Right lobe of liver (tissue), 6 donors: ENCODE data around the gene C2orf81. TPM values are rescaled to one million over a fixed set of nuclear protein-coding genes. Genes with fewer than 3 reads are reported as not detected.

ENCODE experiments used
- ATAC-seq, 4 donors: fragments of 200-7000 bp; cut with Tn5 transposase; one replicate each; pipeline ENCODE4 v1.9.1; 2020; ENCODE audit warnings: mild to moderate bottlenecking in 4 of 4, moderate library complexity in 4 of 4
- DNase-seq, 3 donors: peaks; one replicate each; pipeline ENCODE4 v3.0.0-alpha.2; 2020
- H3K27ac ChIP-seq, 3 donors: fragments of 200-600 bp; one replicate each; pipeline ENCODE4 v1.8.0; 2022
- H3K27me3 ChIP-seq, 2 donors: fragments of 200-600 bp; one replicate each; pipeline ENCODE4 v1.8.0; 2022
- H3K36me3 ChIP-seq, 4 donors: fragments of 200-600 bp; sonication (generic) in 1 of 4; one replicate each; pipeline versions ENCODE4 v1.5.1 to v1.8.0; 2017 to 2022; ENCODE audit warnings: control low read depth in 1 of 4
- H3K4me1 ChIP-seq, 4 donors: fragments of 200-600 bp; sonication (generic) in 1 of 4; one replicate each; pipeline versions ENCODE4 v1.5.1 to v1.8.0; 2017 to 2022; ENCODE audit warnings: control low read depth in 1 of 4
- H3K4me3 ChIP-seq, 3 donors: fragments of 200-600 bp; one replicate each; pipeline ENCODE4 v1.8.0; 2022
- H3K9me3 ChIP-seq, 4 donors: fragments of 200-600 bp; sonication (generic) in 1 of 4; one replicate each; pipeline versions ENCODE4 v1.5.1 to v1.8.0; 2017 to 2022; ENCODE audit warnings: control low read depth in 1 of 4
- POLR2A ChIP-seq: fragments of 450-650 bp; IDR thresholded peaks from one replicate; pipeline ENCODE4 v1.6.1; 2017; ENCODE audit warnings: antibody characterized with exemption, mild to moderate bottlenecking
- WGBS: methylation state at CpG from one replicate; pipeline ENCODE4 v1.1.6; 2018; ENCODE audit warnings: low coverage, low lambda C conversion rate; ENCODE audit not compliant: insufficient coverage; ENCODE audit errors: missing lambda C conversion rate; 5-methylcytosine and 5-hydroxymethylcytosine counted together
- intact Hi-C, 2 donors: fragments of 100-400 bp; cut with DNase I; formaldehyde crosslinking; loops; one replicate each; pipeline versions ENCODE4 v1.11.2 to v1.14.1; 2022
- total RNA-seq, 6 experiments: library from RNA; depleted of rRNA in 2 of 6; stranded (reverse); fragments of >200 nt in 2 of 6; fragmentation: NEBNext Ultra II Directional in 3 of 6; extraction: Animal tissue kit (Norgen Biotek cat#: 25700) in 3 of 6; gene quantifications; one replicate each; pipeline versions ENCODE4 v1.1.0 to v1.2.4, GENCODE V29; 2016 to 2023
- TF ChIP-seq, protein P1 (sequence below), 4 donors: fragments of 200-600 bp in 3 of 4; fragments of 450-650 bp in 1 of 4; IDR thresholded peaks; one replicate each; pipeline versions ENCODE4 v1.5.1 to v1.8.0; 2016 to 2022; ENCODE audit warnings: antibody characterized with exemption in 4 of 4, mild to moderate bottlenecking in 2 of 4
- donor health status: DM: no; HTN: yes; CAD: no.
- donor health status: DM: no; HTN: no; CAD: no.
- donor health status: DM: no; HTN: no; CAD: no.
- donor health status: DM: no; HTN: yes; CAD: no.
- donor health status: DM: no; HTN: yes; CAD: no.

C2orf81 gene
- total RNA-seq, 6 experiments from 2014 or later: 0.18 to 0.56 (median 0.31) TPM; not detected in 1

DNA sequence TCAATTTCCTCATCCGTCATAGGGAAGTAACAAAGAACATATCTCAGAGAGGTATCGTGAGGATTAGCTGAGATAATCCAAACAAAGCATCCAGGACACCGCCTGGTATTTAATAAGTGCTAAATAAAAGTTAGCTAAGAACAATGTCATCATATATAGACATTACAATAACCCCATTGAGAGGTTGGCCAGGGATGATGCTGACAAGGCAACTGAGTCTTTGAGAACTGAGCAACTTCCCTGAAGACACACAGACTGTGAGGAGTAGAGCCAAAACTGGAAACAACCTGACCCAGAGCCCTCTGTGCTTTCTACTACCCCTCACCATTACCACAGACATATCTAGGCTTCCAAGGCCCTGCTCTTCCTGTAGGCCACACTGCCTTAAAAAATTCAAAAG lies 39.7 kb downstream of the C2orf81 start:
- Histone ChIP-seq H3K4me3 (no peak overlapping the region), H3K4me1 (peaks cover 0 to 20% (median 7%) of the 10 kb centered on the region in 4 donors), H3K36me3 (peaks cover 3 to 6% (median 3%) of the 10 kb centered on the region in 4 donors), H3K27ac (no peak overlapping the region), H3K9me3 (no peaks in the 10 kb centered on the region), H3K27me3 (no peaks in the 10 kb centered on the region)
- ATAC-seq (no peak), DNase-seq (no peak)
- TF ChIP-seq, protein P1, sequence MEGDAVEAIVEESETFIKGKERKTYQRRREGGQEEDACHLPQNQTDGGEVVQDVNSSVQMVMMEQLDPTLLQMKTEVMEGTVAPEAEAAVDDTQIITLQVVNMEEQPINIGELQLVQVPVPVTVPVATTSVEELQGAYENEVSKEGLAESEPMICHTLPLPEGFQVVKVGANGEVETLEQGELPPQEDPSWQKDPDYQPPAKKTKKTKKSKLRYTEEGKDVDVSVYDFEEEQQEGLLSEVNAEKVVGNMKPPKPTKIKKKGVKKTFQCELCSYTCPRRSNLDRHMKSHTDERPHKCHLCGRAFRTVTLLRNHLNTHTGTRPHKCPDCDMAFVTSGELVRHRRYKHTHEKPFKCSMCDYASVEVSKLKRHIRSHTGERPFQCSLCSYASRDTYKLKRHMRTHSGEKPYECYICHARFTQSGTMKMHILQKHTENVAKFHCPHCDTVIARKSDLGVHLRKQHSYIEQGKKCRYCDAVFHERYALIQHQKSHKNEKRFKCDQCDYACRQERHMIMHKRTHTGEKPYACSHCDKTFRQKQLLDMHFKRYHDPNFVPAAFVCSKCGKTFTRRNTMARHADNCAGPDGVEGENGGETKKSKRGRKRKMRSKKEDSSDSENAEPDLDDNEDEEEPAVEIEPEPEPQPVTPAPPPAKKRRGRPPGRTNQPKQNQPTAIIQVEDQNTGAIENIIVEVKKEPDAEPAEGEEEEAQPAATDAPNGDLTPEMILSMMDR (IDR thresholded peaks at IDR 0.05): no peak
- TF ChIP-seq POLR2A: no peak
- intact Hi-C loops: loop anchor here in 1 of 2 donors (10.0 kb wide), 1 partner anchor 47 kb away; no protein-coding TSS in a partner anchor
- WGBS: 86% methylated on average over 3 of the region's 3 CpGs

DNA sequence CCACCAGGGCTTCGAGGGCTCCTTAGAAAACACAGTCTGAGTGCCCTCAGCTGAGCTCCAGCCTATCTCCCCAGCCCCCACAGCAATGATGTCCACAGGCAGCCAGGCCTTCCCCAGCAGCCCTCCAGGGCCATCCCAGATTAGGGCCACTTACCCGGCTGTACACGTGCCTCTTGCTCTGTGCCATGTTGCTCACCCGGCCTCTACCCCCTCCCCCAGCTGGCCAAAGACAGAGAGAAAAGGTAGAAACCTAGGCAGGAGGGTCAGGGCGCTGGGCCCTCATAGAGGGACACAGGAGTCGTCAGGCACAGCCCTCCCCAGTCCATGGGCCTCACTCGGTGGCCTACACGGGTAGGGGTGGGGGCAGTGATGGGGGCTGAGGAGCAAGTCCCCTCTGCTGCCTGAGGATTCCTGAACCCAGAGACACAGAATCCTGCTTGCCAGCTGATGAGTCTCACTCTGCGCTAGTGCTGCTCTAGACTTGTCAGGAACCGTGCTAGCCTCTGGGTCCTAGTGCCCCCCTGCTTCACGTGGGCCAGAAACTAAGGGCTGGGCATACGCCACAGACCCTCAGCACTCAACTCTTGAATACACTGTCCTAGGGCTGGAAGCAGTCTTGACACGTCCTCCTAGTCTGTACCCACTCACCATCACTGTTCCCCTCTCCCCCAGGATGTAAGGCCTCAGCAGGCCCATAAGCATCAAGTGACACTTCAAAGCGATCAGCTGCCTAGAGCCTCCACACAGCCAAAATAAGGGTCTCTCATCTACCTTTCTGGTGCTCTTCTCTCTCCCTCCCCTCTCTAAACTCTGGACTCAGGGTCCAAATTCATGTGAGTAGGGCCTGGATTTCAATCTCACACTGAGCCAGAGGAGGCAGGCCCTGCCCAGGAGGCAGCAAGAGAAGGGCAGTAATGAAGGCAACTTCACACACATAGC lies 41.3 kb downstream of the C2orf81 start, which contains the start of gene DCTN1:
Gene DCTN1, minus strand, starts transcription at position 461 of the 939 bp plus-strand sequence. Its CDS starts 274 bp downstream, at position 187.
- H3K4me1 ChIP-seq: peaks cover 0 to 20% (median 7%) of the 10 kb centered on the region in 4 donors
- no peak for TF ChIP-seq POLR2A
- TF ChIP-seq, protein P1 (IDR thresholded peaks at IDR 0.05): no peak
- intact Hi-C loops: loop anchor here in 1 of 2 donors (10.0 kb wide), 1 partner anchor 45 kb away; no protein-coding TSS in a partner anchor
- H3K36me3 ChIP-seq: peaks cover 3 to 6% (median 3%) of the 10 kb centered on the region in 4 donors
- ATAC-seq (peak in 2 of 4 donors; percentile 7 to 29), DNase-seq (no peak)
- 60% methylated on average over 3 of the region's 14 CpGs for WGBS
- no peaks in the 10 kb centered on the region for H3K27me3 ChIP-seq
- H3K4me3 ChIP-seq: no peak within 1 kb of the TSS
- H3K9me3 ChIP-seq: no peaks in the 10 kb centered on the region
- no peak within 1 kb of the TSS for H3K27ac ChIP-seq

DNA sequence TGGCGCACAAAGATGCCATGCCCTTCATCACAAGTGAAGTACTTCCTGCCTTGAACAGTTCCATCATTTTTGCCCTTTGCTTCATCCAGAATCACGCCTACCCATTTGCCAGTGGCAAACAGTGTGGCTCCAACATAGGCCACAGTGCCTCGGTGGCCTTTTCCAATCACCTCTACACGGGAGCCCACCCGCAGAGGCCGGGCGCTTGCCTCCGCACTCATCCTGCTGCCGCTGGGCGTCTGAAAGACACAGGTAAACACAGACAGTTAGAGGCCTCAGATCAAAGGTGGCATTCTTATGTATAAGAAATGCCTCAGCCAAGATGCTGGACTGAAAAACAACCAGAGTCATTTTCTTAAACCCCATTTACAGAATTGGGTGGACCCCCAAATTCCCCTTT lies 43.4 kb downstream of the C2orf81 start:
- Histone ChIP-seq H3K4me3 (no peak overlapping the region), H3K27me3 (no peaks in the 10 kb centered on the region), H3K4me1 (peaks cover 0 to 8% (median 0%) of the 10 kb centered on the region in 4 donors), H3K27ac (no peak overlapping the region), H3K9me3 (no peaks in the 10 kb centered on the region), H3K36me3 (peaks cover 3 to 6% (median 3%) of the 10 kb centered on the region in 4 donors)
- intact Hi-C loops: no loop called here
- DNase-seq (no peak), ATAC-seq (no peak)
- no peak for TF ChIP-seq POLR2A
- 92% methylated on average over 2 of the region's 10 CpGs for WGBS

DNA sequence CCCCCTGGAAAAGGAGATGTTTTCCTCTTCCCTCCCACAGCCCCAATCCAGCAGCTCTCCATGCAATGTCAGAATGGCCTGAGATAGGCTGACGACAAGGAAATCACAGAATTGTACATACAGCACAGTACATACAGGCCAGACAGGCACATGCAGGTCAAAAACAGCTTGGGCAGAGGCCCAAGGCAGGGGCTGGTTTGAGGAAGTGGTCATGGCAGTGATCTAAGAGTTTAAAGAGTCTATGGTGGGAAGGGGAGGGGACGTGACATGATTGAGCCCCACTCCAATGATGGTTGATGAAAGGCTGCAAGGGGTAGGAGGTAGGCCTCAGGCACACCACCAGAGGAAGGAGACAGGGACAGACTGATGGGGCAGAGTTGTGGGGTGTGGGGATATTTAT lies 45.6 kb downstream of the C2orf81 start:
- Histone ChIP-seq H3K9me3 (no peaks in the 10 kb centered on the region), H3K4me1 (peaks cover 0 to 8% (median 0%) of the 10 kb centered on the region in 4 donors), H3K27ac (no peak overlapping the region), H3K27me3 (no peaks in the 10 kb centered on the region), H3K4me3 (no peak overlapping the region), H3K36me3 (peaks cover 3 to 11% (median 4%) of the 10 kb centered on the region in 4 donors)
- DNase-seq (no peak), ATAC-seq (no peak)
- 86% methylated on average over 1 of the region's 2 CpGs for WGBS
- intact Hi-C loops: no loop called here
- no peak for TF ChIP-seq POLR2A
- TF ChIP-seq, protein P1 (IDR thresholded peaks at IDR 0.05): no peak
